ENCODE results near the gene SLC22A13. TPM values are rescaled to one million over a fixed set of nuclear protein-coding genes. Genes with fewer than 3 reads are reported as not detected.

Gene SLC22A13
- polyA plus RNA-seq, 1 donor (not counting 4 experiments of a cell fraction or from before 2014, with no cell fraction given), result 0.25 TPM

GRCh38 chr3:38264779-38265178, 833 bp upstream of the SLC22A13 start:
- peaks cover 0 to 10% of the 10 kb centered on the region in 2 experiments for H3K36me3 ChIP-seq (ENCODE audit: control insufficient read depth in 2 of 2, extremely low read depth in 1 of 2, insufficient read depth in 2 of 2, low read length in 2 of 2)
- dilution Hi-C loops (cut with MboI; ENCODE audit: extremely low pct_ligation_motif_present, low sequenced_read_pairs), result no loop called here
- no peak for DNase-seq (ENCODE audit: low read depth, low spot score)

GRCh38 chr3:38266810-38267209, 1.2 kb downstream of the SLC22A13 start:
- dilution Hi-C loops (cut with MboI; ENCODE audit: extremely low pct_ligation_motif_present, low sequenced_read_pairs), result no loop called here

More at GRCh38 chr3:38264779-38265178, 833 bp upstream of the SLC22A13 start:
- H3K4me2 ChIP-seq (ENCODE audit: control insufficient read depth, extremely low read depth, insufficient read depth, low read depth, low read length), result no peak overlapping the region
- H3K27me3 ChIP-seq (ENCODE audit: control insufficient read depth, extremely low read depth, insufficient read depth, low read length), result no peaks in the 10 kb centered on the region
- H3K4me3 ChIP-seq (ENCODE audit: control insufficient read depth in 2 of 3, extremely low read depth in 1 of 3, insufficient read depth in 2 of 3, low read depth in 1 of 3, low read length in 3 of 3), result no peak overlapping the region
- no peak overlapping the region for H3K9ac ChIP-seq (ENCODE audit: control insufficient read depth, extremely low read depth, insufficient read depth, low read length)
- H4K20me1 ChIP-seq (ENCODE audit: control insufficient read depth, extremely low read depth, insufficient read depth, low read length), result no peaks in the 10 kb centered on the region
- no peaks in the 10 kb centered on the region for H3K9me1 ChIP-seq (ENCODE audit: control insufficient read depth, extremely low read depth, insufficient read depth, low read length)
- no peak overlapping the region for H3K27ac ChIP-seq (ENCODE audit: control insufficient read depth, insufficient read depth, low read length)
- no peaks in the 10 kb centered on the region for H3K79me2 ChIP-seq (ENCODE audit: control insufficient read depth, insufficient read depth, low read length)
- TF ChIP-seq CTCF (optimal IDR thresholded peaks at IDR 0.05 in 1 of 3, IDR thresholded peaks at IDR 0.05 in 1 of 3, conservative IDR thresholded peaks at IDR 0.05 in 1 of 3; ENCODE audit: extremely low read depth in 1 of 3, insufficient read depth in 2 of 3, low read length in 3 of 3) (no peak), EZH2 (IDR thresholded peaks at IDR 0.05; ENCODE audit: low read length) (no peak)
- H3K4me1 ChIP-seq (ENCODE audit: control insufficient read depth, extremely low read depth, insufficient read depth, low read length), result no peaks in the 10 kb centered on the region
- H2AFZ ChIP-seq (ENCODE audit: control insufficient read depth, low read length), result no peak overlapping the region
- no peak for FAIRE-seq
- H3K9me3 ChIP-seq (ENCODE audit: control insufficient read depth, low read depth, low read length), result no peaks in the 10 kb centered on the region

More at GRCh38 chr3:38266810-38267209, 1.2 kb downstream of the SLC22A13 start:
- no peaks in the 10 kb centered on the region for H3K9me1 ChIP-seq (ENCODE audit: control insufficient read depth, extremely low read depth, insufficient read depth, low read length)
- no peak overlapping the region for H2AFZ ChIP-seq (ENCODE audit: control insufficient read depth, low read length)
- H3K79me2 ChIP-seq (ENCODE audit: control insufficient read depth, insufficient read depth, low read length), result no peaks in the 10 kb centered on the region
- no peak overlapping the region for H3K4me3 ChIP-seq (ENCODE audit: control insufficient read depth in 2 of 3, extremely low read depth in 1 of 3, insufficient read depth in 2 of 3, low read depth in 1 of 3, low read length in 3 of 3)
- H3K9ac ChIP-seq (ENCODE audit: control insufficient read depth, extremely low read depth, insufficient read depth, low read length), result no peak overlapping the region
- peaks cover under 1 to 9% of the 10 kb centered on the region in 2 experiments for H3K36me3 ChIP-seq (ENCODE audit: control insufficient read depth in 2 of 2, extremely low read depth in 1 of 2, insufficient read depth in 2 of 2, low read length in 2 of 2)
- H3K27ac ChIP-seq (ENCODE audit: control insufficient read depth, insufficient read depth, low read length), result no peak overlapping the region
- no peak for FAIRE-seq
- no peaks in the 10 kb centered on the region for H4K20me1 ChIP-seq (ENCODE audit: control insufficient read depth, extremely low read depth, insufficient read depth, low read length)
- no peaks in the 10 kb centered on the region for H3K27me3 ChIP-seq (ENCODE audit: control insufficient read depth, extremely low read depth, insufficient read depth, low read length)
- H3K4me1 ChIP-seq (ENCODE audit: control insufficient read depth, extremely low read depth, insufficient read depth, low read length), result no peaks in the 10 kb centered on the region
- no peak for DNase-seq (ENCODE audit: low read depth, low spot score)
- no peaks in the 10 kb centered on the region for H3K9me3 ChIP-seq (ENCODE audit: control insufficient read depth, low read depth, low read length)
- no peak overlapping the region for H3K4me2 ChIP-seq (ENCODE audit: control insufficient read depth, extremely low read depth, insufficient read depth, low read depth, low read length)
- TF ChIP-seq EZH2 (IDR thresholded peaks at IDR 0.05; ENCODE audit: low read length) (no peak), CTCF (optimal IDR thresholded peaks at IDR 0.05 in 1 of 3, IDR thresholded peaks at IDR 0.05 in 1 of 3, conservative IDR thresholded peaks at IDR 0.05 in 1 of 3; ENCODE audit: extremely low read depth in 1 of 3, insufficient read depth in 2 of 3, low read length in 3 of 3) (no peak)

All from keratinocyte (primary cell).